CD4-positive, alpha-beta T cell treated with Interleukin-4 for 4 hours (primary cell): ENCODE results near the gene VSIG10L2.

Source experiments
- DNase-seq: peaks from one replicate; pipeline ENCODE4 v3.0.0-alpha.2; 2020

VSIG10L2 gene

DNA sequence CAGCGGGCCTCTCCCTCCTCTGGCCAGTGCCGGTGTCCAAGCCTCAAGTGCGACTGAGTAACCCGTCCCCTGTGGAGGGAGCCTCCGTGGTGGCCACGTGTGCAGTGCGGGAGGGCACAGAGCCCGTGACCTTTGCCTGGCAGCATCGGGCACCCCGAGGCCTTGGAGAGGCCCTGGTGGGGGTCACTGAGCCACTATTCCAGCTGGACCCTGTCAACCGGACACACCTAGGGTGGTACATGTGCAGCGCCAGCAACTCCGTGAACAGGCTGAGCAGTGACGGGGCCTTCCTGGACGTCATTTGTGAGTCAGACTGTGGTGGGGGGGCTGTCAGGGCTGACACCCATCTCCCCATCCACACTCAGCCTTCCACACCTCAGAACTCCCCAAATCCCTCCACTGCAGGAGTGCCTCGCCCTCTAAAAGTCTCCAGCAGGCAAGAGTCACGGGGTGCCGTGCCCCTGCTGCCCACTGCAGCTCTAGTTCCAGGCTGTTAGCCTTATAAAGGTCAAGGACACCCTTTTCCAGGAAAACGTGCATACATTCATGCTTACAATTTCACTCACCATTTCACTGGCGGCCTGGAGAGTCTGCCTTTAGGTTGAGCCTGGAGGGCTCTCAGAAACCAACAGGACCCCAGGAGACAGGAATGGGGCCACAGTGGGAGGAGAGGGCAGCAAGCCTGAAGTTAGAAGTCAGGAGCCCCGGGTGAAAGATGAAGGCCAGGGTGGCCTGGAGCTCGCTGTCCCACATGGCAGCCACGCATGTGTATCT lies 2.6 kb downstream of the VSIG10L2 start:
- DNase-seq, result no peak

DNA sequence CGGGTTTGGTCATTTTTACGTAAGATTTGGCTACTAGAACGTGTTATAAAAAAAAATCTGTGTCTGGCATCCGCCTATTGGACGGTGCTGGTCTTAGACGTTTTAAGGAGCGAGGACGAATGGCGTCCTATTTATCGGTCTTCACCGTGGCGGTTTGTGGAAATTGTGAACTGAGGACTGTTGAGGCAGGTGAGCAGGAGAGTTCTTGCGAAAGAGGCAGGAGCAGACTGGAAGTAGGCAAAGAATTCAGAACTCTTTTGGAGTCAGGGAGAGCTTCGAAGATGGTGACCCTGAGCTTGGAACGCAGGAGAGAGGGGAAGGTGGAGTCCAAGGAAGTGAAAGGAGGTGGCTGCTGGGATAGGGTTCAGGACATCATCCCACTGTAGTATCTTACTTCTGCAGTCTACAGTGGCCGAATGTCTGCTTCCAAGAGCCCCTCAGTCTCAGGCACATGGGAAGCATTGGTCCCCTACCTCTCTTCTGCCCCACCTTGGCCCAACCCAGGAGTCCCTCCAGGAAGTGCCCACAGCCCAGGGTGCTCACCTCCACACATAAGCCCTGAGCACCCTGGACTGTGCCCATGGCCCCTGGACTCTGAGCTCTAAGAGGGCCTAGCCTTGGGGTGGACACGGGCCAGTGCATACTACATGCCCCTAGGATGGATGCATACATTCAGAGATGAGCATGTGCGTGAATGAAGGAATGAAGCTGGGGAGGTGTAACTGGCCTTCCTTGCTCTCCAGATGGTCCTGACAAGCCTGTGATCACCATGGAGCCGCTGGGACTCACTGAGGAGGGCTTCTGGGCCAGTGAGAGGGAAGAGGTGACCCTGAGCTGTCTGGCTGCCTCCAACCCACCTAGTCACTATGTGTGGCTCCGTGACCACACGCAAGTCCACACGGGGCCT lies 3.7 kb downstream of the VSIG10L2 start:
- no peak for DNase-seq

DNA sequence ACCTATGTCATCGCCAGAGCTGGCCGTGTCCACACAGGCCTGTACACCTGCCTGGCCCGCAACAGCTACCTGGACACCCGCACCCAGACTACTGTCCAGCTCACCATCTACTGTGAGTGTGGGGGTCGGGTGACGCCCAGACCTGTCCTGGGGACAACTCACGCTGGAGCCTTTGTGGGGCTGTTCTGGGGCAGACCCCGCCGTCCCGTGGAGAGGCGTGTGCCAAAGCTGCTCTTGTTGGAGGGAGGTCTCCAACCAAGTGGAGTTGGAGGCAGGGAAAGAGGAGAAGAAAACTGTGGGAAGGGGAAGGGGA lies 4.3 kb downstream of the VSIG10L2 start:
- DNase-seq, result no peak

DNA sequence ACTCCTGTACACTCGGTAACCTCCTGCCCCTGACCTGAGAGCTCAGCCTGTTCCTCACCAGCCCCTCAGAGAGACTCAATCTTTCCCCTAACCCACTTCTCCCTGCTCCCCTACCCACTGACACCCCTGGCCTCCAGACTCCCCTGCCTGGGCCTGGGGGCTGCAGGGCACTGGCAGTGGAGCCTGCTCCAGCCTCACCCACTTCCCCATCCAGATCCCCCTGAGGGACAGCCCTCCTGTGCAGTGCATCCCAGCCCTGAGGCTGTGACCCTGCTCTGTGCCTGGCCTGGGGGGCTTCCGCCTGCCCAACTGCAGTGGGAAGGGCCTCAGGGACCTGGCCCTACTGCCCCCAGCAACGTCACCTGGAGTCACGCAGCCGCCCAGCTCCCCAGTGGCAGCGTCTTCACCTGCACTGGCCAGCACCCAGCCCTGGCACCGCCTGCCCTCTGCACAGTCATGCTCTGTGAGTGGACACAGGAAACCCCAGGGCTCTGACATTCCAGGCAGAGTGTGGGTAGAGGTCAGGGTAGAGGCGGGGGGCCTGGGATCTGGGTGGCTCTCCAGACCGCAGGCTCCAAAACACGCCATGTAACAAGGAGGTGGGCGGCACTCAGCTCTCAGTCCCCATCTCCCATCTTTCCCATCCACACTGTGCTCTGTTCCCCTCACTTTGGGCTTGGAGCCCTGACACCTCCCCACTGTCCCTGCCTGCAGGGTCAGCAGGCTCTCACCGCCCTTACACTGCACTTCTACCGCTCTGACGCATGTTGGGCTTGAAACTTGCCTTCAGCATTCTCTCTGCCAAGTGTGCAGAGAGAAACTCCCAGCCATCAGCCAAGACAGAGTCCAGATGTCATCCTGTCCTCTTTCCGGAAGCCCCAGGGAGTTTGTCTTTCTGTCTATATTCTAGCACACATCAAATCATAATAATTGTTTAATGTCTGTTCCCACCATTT lies 5.1 kb downstream of the VSIG10L2 start:
- no peak for DNase-seq

DNA sequence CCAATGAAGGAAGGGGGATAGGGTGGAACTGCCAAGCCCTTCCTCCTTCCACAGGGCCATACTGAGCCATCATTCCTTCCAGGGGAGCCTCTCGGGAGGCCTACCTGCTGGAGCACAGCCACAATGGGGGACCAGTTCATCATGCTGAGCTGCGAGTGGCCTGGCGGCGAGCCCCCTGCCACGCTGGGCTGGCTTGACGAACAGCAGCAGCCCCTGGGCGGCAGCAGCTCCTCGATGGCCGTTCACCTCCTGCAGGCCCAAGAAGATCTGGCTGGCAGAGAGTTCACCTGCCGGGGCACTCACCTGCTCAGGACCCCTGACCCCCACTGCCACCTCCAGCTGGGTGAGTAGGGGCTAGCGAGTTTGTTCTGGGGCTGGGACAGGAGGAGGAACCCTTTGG lies 5.9 kb downstream of the VSIG10L2 start:
- no peak for DNase-seq

DNA sequence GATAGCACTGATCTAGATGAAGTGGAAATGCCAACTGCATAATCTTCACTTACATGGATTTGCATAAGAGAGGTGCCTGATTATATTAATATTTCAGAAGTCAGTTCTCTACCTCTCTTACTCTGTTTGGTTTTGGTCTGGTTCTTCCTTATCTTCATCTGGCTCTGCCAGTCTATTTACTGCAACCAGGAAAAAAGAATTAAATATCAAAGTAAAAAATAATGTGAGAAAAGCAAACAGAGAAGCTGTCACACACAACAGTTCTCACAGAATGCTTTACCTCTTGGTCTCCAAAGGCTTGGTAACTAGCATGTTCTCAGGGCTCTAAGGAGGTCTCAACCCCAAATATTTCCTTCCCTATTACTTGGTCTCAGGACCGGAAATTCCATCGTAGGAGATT lies 6.7 kb downstream of the VSIG10L2 start:
- no peak for DNase-seq

DNA sequence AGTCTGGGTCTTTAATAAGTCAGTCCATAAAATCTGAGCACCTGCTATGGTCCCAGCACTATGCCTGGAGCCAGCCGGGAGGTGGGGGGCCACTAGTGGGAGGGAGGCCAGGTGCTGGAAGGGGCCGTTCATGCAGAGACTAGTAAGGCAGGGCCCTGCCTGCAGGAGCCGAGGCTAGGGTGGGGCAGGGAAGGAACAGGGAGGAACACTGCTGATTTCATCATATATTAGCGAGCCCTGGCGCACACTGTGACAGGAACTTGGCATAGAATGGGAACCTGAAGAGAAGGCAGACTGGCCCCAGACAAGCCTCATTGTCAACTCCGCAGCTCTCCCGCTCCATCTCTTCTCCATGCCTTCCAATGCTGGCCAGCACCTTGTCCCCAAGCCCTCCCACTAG lies 7.1 kb downstream of the VSIG10L2 start:
- DNase-seq, result no peak

DNA sequence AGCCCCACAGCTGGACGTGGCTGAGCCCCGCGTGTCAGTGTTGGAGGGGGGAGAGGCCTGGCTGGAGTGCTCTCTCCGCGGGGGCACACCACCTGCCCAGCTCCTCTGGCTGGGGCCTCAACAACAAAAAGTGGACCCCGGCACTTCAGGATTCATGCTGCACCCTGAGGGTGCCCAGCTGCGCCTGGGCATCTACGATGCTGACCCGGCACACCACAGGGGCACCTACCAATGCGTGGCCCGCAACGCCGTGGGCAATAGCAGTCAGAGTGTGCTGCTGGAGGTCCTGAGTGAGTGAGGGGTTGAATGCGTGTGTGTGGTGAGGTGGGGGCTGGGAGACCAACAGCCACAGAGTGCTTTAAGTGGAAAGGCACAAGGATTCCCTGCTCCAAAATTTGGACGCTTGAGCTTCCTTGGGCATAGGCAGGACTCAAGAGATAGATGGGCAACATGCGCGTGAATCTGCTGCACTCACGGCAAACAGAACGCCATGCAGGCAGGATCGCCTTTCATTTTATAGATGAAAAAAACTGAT lies 7.6 kb downstream of the VSIG10L2 start:
- no peak for DNase-seq

DNA sequence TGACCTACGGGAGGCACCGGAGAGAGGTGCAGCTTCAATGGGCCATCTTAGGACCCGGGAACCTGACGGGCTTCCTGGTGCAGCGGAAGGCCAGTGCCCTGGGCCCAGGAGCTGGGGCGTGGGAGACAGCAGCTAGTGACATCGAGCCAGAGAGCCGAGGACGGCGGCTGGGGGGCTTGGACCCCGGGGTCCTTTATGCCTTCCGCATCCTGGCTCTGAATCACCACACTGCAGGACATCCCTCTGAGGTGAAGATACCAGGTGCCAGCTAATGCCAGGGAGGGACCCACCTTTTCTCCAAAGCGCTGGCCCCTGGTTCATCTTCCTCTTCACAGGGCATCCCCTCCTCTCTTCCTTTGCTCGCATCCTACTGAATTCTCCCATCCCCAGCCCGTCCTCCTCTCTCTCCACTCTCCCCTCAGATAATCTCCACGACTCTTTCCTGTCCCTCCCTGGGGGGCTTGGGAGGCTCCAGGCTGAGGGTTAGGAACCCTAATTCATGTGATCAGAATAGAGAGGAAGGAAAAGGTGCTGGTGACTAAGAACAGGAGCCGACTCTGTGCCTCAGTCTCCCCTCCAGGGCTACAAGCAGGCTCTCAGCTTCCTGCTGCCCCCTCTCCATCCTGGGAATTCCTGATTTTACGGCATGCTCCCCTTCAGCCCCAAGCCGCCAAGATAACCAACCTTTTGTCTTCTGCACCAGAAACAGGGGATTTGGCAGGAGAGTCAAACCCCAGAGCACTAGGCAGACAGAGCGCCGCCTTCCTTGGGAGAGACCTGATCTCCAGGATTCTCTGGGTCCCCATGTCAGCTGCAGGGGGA lies 8.5 kb downstream of the VSIG10L2 start:
- no peak for DNase-seq

DNA sequence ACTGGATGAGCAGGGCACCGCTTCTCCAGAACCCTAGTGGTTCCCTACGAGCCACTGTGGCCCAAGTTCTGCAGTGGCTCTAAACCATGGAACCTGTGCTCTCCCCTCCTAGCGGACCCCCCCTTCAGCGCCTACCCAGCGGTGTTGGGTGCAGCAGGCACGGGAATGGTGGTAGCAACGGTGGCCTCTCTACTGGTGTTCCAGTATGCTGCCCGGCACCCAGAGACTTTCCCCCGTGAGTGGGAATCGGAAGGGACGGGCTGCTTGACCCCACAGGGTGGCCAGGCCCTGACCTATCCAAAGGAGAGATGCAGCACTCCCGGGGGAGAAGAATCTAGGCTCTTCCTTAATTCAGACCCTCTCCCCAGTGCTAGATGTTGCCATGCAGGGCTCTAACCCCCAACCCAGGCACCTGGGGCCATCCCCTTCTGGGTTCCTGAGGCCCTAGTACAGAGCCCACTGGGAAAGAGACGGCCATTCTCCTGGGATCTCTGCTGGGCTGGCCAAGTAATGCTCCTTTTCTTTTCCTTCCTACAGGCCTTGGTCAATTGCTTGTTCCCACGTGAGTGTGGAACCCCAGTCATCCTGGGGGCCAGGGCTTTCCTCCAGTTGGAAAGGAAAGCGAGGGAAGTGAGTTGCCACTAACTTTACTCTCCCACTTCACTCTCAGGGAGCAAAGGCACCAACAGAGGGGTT lies 9.2 kb downstream of the VSIG10L2 start:
- DNase-seq, result no peak

DNA sequence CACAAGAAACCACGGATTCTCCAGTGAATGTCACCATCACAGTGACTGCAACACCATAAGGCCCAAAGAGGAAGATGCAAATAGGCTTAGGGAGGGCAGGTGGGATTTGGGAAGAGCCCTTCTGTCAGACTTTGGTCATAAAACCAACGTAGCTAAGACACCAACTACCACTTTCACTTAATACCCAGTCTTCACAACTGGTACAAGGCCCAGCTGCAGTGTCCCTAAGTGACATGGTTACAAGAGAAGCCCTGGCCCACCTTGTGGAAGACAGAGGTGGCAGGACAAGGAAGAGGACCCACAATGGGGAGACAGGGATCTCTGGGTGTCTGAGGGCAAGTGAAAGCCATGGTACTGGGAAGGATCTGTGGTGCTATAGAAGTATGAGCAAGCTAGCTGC lies 10.0 kb downstream of the VSIG10L2 start:
- DNase-seq, result no peak

DNA sequence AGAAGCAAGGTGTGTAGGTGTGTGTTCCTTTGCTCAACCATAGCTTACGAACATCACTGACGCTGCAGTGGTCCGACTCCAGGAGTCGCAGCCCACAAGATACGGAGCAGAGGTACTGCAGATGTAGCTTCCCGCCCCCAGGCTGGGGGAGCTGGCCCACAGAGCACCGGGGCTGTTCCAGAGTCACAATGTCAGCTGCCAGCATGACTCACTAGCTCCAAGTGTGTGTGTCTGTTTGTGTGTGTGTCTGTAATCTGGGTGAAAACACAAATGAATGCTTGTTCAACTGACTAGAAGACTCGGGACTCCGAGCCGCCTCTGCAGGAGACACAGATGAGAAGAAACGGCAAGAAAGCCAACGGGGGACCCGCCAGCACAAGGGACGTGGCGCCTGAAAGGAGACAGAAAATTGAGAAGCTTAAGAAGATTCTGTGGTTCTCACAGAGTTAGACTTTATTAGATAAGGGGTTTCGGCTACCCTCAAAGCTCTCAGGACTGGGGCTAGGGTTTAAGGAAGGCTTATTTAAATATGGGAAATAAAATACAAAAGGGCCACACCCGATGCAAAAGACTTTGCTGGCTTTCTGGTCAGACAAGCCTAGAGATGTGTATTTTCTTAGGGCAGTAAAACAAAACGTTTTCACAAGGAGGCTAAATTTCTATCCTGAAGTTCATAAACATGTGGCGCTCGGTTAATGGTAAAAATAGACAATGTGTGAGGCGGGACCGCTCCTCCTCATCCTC lies 10.7 kb downstream of the VSIG10L2 start:
- no peak for DNase-seq

DNA sequence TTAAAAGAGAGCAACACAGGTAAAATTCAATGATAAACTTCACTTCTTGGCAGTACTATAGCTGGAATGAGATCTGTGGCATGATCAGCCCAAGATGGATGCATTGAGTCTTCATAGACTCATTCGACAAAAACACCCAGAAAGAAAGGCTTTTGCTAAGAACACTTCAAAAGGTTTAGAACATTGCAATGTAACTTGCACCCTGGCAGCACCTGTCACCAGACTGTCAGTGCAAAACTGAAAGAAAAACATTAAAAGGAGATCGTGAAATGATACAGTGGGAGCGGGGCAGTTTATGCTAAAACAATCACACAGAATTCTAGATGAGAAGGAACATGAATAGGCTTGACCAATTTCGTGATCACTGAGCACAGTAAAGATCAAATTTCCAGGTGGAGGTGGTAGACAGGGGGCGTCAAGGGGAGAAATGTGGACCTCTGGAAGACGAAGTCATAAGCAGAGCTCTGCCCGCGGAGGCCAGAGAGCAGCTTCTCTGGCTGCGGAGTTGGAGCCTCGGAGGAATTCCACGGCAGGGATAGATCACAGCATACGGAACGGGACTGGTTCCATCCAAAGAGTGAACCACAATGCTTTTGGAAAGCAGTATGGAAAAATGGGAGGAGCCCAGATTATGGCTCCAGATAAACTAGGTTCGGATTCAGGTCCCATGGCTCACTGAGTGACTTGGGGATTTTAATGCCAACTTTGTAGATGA lies 11.9 kb downstream of the VSIG10L2 start:
- no peak for DNase-seq

DNA sequence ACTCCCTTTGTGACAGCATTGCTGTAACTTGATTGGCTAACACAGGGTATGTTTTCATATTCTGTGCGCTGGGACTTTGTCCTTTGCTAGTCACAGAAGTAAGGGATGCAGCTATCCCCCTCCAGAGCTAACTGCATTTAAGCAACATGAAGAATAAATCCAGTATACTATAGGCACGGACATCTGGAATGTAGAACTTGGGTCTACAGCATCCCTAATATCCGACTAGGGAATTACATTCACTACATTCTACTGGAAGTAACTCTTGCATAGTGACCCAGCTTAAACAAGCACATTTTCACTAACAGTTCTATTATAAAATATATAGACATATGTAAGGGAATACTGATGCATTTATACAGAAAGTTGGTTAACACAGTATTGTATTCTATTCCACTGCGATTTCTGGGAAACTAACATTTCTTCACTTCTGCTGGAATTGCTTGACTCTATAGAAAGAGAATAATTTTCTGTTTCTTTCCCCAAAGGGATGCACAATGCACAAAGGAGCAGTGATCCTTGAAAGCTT lies 13.1 kb downstream of the VSIG10L2 start:
- DNase-seq, result no peak

DNA sequence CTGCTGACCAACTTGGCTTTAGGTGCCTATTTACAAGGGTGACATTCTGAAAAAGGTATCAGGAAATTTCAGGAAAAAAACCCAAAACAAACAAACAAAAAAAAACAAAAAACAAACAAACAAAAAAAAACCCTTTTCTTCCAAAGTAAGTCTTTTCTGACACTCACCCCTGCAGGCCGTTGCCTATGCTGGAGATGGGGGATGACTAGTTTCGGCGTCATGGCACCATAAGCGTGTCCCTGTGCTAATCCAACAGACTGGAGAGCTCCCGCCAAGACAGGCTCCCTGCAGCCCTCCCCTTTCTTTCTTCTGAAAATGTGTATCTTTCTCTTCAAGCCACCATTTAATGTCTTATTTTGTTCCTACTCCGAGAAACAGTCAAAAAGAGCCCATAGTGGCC lies 13.7 kb downstream of the VSIG10L2 start:
- no peak for DNase-seq

DNA sequence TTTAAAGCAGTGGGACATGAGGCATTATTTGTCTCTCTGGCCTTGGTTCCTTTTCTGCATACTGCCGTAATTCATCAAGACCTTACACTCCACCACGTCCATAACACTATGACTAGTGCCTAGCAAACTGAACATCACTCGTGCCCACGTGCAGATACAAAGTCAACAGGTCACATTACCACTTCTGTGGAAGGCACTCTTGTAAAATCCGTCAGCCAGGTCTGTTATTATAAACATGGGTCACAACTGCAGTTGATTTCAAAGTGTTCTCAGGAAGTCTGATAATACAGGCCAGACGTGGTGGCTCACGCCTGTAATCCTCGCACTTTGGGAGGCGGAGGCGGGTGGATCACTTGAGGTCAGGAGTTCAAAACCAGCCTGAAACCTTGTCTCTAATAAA lies 14.1 kb downstream of the VSIG10L2 start:
- DNase-seq, result no peak

DNA sequence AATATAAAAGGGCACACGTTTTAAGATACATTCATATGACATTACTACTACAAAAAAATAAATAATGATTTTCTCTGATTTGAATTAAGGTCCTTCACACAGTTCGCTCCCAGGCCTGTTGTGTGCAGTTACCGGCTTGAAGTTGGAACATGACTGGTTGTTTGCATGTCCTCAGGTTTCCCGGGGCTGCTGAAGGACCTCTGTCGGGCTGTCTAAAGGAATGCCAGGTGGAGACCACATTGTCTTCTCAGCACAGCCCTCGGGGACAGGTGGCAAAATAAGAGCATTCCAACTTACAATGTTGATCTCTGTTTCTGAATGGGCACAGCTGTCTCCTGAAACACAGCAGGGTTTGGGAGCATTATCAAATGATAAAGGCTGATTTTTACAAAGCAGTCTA lies 14.9 kb downstream of the VSIG10L2 start:
- no peak for DNase-seq

DNA sequence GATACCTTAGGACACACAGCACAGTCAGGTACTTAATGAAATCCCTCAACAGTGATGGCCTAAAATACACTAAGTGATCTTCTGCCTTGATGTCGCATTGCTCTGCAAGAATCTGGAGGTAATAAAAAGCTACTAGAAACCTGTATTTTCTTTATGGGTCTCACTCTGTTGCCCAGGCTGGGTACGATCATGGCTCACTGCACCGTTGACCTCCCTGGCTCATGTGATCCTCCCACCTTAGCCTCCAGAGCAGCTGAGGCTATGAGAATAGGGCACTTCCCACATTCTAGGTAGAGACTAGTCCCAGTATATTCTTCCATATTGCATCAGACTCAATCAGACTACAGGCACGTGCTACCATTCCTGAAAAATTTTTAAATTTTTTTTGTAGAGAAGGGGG lies 21.7 kb downstream of the VSIG10L2 start:
- DNase-seq, result no peak

DNA sequence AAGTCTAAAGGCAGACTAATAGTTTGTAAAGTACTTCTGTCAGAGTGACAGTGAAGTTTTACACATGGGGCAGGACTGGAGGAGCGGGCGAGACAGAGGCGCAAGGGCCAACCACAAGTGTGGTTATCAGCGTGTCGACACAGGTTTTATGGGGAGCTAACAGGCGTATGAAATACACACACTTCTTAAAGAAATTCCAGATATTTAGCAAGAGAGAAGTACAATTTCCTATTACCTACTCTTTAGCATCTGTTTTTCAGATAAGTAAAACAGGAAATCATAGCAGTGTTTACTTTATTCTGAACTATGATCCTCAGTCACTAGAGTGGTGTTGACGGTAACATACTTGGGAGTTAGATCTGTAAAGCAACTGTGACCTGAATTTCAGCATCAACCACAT lies 22.5 kb downstream of the VSIG10L2 start:
- no peak for DNase-seq

DNA sequence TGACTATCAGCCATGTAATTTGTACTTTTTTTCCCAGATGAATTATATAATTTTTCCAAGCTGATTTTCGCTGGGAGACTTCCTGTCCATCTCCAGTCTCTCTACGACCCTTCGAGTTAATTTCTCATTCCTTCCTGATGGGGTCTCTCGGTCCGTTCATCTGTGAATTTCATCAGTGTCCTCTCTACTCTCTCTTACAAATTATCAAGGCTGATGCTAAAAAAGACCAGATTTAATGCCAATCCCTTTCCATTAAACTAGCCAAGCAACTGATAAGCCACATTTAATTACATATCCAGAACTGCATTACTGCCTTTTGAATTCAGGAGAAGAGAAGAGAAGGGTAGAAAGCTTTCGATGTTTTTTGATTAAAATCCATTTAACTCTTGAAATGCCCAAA lies 25.8 kb downstream of the VSIG10L2 start:
- no peak for DNase-seq
